HG02642 (cell line): ENCODE data around the gene KDM4B.

Experiments used
- ATAC-seq: cut with Tn5 transposase; IDR thresholded peaks from one replicate; pipeline ENCODE4 v1.9.1; 2021; ENCODE audit warnings: mild to moderate bottlenecking; ENCODE audit not compliant: unreplicated experiment, poor library complexity

The KDM4B gene

GRCh38 chr19:5064896-5065295 is 96.0 kb downstream of the KDM4B start:
- no peak for ATAC-seq

DNA sequence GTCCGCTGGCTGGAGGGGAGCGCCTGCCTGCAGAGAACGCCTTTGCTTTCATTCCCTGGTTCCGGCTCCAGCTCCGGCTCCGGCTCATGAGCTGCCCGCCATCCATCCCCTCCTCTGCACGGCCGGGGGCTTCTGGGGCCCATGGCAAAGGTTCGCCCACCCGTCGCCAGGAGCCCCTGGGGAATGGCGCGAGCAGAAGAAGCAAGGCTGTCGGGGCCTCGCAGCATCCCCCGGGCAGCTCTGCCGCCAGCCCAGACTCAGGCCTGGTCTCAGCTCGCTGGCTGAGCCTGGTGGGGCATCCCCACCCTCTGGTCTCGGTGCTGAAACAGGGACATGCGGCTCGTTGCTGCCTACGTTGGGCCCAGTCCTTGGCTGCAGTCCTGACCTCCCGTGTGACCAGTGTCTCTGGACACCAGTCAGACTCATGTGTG is 96.8 kb downstream of the KDM4B start:
- ATAC-seq: no peak

GRCh38 chr19:5066768-5067167 is 97.9 kb downstream of the KDM4B start:
- ATAC-seq: no peak

DNA sequence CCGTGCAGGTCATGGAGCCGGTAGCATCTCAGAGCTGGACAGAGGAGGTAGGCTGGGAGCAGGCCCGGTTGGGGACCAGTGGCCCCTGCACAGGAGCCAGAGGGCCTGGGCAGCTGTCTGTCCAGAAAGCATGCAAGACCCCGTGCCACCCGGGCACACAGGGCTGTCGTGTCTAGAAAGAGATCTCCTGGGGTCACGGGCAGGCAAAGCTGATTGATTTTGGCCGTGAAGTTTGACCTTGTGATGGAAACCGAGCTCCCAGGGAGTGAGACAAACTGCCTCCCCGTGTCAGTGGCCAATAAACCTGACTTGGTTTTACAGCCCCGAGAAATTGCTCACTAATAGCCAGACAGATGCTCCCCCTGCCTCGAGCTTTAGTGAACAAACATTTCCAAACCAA is 98.8 kb downstream of the KDM4B start:
- ATAC-seq: no peak

GRCh38 chr19:5068233-5069072 is 99.5 kb downstream of the KDM4B start:
- ATAC-seq: no peak

DNA sequence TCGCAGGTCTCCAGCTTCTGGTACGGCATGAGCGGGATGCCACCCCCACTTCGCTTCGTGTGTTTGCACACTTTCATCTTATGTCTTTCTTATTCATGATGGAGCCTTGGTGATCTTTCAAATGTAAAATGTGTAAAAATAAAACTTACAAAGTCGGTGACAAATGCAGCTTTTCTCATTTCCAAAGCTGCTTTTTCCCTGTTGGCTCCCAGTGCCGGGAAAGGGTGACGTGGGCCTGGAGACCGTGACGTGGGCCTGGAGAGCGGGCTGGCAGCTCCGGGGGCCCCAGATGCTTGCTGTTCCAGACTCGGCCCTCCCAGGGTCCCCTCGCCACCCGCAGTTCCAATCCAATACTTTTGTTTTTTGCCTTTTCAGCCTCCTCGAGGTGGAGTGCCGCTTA is 101.4 kb downstream of the KDM4B start:
- ATAC-seq: no peak

DNA sequence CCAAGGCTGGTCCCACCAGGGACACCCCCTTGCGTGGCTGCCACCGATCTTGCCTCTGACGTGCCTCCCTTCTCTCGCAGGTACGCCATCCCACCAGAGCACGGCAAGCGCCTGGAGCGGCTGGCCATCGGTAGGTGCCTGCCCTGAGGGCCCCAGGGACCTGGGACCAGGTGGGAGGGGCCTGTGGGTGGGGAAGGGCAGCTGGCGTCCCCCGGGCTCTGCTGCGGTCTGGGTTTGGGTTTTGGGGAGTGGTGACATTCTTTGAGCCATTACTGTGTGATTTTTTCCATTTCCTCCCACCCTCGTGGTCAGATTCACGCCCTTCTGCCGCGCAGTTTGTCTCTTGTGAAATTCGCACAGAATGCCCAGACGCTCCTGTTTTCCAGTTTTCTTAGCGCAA is 102.0 kb downstream of the KDM4B start:
- no peak for ATAC-seq

DNA sequence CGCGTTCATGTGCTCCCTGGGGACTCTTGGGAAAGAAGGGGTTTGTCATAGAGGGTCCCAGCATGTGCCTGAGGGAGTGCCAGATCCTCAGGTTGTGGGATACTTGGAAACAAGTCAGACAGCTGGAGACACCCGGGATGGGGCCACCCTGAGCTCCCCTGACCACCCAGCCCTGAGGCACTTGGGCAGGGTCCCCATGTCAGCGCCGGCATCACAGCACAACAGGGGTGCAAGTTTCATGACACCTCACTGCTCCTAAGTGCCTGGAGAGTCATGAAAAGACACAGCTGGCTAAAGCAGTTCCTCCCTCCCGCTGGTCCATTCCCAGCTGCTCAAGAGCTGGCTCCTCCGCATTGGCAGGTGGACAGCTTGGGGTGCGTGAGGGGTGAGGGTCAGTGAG is 102.7 kb downstream of the KDM4B start:
- ATAC-seq: no peak

GRCh38 chr19:5072115-5072514 is 103.2 kb downstream of the KDM4B start:
- ATAC-seq: no peak

DNA sequence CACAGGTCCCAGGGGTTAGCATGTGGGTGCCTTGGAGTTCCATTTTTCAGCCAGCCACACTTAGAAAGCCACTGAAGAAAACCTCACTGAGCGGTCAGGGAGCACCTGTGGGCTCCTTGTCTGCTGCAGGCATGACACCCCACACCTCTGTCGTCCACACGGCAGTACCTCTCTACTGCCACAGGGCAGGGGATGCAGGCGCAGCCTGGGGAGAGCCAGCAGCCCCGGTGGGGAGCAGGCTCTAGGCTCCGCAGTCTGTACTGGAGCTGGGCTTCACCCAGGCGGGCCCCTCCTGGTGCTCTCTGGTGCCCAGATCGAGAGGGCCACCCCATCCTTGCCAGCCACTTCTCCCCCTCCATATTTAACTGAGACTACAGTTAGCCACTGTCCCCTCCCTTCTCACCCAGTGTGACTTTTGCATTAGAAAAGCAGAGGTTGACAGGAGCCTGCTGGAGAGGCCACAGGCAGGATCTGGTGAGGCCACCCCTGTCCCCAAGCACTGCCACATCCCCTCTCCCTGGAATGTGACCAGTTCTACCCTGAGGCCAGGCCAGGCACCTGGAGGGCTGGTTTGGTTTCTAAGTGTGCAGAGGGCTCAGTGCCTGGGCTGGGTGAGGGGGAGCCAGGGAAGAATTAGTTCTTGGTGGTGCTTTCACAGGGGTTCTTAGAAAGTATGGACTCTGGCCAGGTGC is 104.4 kb downstream of the KDM4B start:
- no peak for ATAC-seq

- no peak for ATAC-seq
Observed at GRCh38 chr19:5074407-5074806, 105.5 kb downstream of the KDM4B start.

DNA sequence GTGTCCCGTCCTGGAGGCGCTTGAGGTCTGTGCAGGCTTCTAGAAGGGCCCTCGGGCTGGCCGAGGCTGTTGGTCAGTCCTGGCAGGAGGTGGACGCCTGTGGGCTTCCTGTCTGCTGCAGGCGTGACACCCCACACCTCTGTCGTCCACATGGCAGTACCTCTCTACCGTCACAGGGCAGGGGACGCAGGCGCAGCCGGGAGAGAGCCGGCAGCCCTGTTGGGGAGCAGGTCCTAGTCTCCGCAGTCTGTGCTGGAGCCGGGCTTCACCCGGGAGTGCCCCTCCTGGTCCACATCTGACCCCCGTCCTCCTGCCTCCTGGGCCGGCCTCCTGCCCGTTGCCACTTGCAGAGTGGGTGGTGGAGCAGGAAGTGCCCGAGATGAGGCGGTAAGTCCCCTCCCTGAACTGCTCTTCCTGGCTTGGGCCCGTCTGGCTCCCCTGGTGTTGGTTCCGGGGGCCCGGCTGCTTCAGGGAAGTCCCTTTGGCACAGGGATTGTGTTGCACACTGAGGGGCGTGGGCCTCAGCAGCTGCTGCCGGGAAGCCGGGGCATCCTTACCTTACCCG is 106.0 kb downstream of the KDM4B start:
- ATAC-seq: no peak

GRCh38 chr19:5075597-5075996 is 106.7 kb downstream of the KDM4B start:
- ATAC-seq: no peak

- no peak for ATAC-seq
Observed at GRCh38 chr19:5076440-5077208, 107.7 kb downstream of the KDM4B start.

DNA sequence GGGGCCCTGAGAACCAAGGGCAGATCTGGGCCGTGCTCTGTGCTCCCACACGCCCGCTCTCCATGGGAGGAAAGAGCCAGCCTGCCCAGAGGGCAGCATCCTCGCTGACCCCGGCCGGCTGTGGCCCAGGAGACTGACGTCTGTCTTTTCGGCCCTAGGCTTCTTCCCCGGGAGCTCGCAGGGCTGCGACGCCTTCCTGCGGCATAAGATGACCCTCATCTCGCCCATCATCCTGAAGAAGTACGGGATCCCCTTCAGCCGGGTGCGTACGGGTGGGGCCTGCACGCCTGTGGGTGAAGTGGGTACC is 108.2 kb downstream of the KDM4B start:
- no peak for ATAC-seq

DNA sequence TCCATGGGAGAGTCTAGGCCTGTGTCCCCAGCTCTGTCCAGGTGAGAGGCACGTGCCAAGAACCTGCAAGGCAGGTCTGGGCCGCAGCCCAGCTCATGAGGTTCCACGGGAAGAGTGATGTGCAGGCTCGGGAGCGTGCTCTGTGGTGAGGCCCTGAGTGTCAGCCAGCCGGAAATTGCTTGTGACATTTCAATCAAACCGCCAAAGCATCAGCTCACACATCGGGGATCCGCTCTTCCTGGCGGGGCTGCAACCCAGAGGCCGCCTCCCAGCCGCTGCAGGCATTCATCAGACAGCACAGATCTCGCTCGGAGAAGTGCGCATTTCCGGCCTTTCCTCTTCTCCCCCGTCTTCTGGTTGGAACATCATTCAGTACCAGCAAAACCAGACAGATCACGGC is 109.3 kb downstream of the KDM4B start:
- ATAC-seq: no peak

DNA sequence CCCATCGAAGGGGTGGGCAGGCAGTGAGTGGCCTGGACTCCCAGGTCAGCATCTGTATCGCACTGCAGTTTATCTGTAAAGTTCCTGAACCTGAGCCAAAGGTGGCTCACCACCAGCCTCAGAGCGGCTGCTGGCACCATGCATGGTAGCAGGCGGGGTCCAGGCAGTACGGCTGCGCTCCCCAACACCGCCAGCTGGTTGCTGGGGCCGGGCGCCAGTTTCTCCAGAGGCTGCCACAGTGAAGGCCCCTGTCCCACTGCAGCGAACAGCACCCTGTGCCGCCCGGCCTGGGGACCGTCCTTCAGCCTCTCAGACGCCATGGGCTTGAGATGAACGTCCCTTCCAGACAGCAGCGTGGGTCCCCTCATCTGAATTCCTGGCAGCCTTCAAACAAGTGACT is 109.8 kb downstream of the KDM4B start:
- no peak for ATAC-seq

DNA sequence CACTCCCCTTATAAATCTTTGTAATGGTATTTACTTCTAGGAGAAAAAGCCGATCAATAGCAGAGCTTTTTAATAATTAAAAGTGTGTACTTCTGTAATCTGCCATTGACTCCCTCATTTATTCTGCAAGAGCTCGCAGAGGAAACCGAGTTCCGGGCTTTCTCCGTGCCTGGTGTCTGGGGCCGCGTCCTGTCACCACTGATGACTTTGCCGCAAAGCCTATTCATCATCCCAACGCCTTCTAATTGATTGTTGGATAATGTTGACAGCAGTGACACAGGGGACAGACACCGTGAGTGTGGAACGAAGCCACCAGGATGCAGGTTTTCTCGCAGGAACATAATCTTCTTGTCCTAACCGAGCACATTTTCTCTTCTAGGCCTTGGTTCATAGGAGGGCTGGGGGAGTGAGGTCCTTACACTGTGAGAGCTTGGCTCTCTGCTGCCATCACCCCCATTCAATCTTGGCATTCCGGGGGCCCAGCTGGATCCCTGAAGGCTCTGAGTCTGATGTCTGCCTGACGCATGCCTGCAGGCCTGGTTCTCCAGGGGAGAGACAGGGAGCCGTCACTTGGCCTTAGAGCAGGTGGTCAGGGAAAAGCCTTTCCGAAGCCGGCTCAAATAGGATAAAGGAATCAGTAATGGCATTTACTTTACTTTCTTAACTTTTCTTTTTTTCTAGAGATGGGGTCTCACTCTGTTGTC is 110.3 kb downstream of the KDM4B start:
- no peak for ATAC-seq

DNA sequence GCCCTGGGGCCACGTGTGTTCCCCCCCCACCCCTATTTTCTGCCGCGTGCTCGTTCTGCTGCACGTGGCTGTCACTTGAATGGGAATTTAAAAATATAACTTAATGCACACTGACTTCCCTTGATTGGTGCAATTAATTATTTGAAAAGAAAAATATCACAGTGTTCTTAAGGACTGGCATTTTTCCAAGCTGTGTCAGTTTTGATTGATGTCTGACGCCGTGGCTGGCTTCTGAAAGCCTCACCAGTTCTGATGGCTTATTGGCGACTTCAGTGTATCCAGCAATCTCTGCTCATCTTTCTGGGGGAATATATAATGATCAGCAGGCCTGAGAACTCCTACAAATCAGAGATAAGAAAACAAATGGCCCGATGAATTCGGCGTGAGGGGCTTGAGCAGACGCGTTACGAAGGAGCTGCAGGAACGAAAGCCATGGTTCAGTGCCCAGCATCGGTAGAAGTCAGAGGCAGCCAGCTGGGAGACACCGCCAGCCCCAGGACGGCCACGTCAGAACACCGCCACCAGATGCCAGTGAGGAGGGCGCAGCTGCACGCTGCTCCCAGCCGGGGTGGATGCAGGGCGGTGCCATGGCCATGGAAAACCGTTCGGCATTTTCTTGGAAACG is 111.2 kb downstream of the KDM4B start:
- ATAC-seq: no peak

- ATAC-seq: no peak
Observed at GRCh38 chr19:5080809-5081208, 111.9 kb downstream of the KDM4B start.
